HG03439 (cell line): ENCODE data around the gene HOXB7.

Experiments used
- ATAC-seq: cut with Tn5 transposase; IDR thresholded peaks from one replicate; pipeline ENCODE4 v1.9.1; 2021; ENCODE audit warnings: mild to moderate bottlenecking, moderate library complexity; ENCODE audit not compliant: unreplicated experiment

HOXB7 gene

GRCh38 chr17:48596000-48596734 is 14.7 kb downstream of the HOXB7 start:
- no peak for ATAC-seq

GRCh38 chr17:48595278-48595999 is 15.4 kb downstream of the HOXB7 start:
- ATAC-seq, result no peak

GRCh38 chr17:48594538-48595277 is 16.1 kb downstream of the HOXB7 start:
- ATAC-seq, result no peak

- no peak for ATAC-seq
Measured at GRCh38 chr17:48593840-48594537, 16.8 kb downstream of the HOXB7 start.

GRCh38 chr17:48593126-48593829 is 17.5 kb downstream of the HOXB7 start, which contains the start of gene HOXB5:
Gene HOXB5, minus strand, starts transcription at chr17:48593779. Its CDS starts 97 bp downstream, at chr17:48593682.
- no peak for ATAC-seq

- ATAC-seq, result no peak
Measured at GRCh38 chr17:48592577-48592976, 18.2 kb downstream of the HOXB7 start.

GRCh38 chr17:48592057-48592514 is 18.7 kb downstream of the HOXB7 start:
- no peak for ATAC-seq

- ATAC-seq, result no peak
Measured at GRCh38 chr17:48591255-48592056, 19.4 kb downstream of the HOXB7 start.

- no peak for ATAC-seq
Measured at GRCh38 chr17:48590607-48591161, 20.1 kb downstream of the HOXB7 start.

GRCh38 chr17:48589831-48590606 is 20.8 kb downstream of the HOXB7 start, which contains the start of gene HOXB3:
Gene HOXB3, minus strand, starts transcription at chr17:48590241. Its CDS starts 37,767 bp downstream, at chr17:48552474.
- ATAC-seq, result no peak

- ATAC-seq, result no peak
Measured at GRCh38 chr17:48589060-48589830, 21.6 kb downstream of the HOXB7 start.

- no peak for ATAC-seq
Measured at GRCh38 chr17:48588528-48588927, 22.3 kb downstream of the HOXB7 start.

GRCh38 chr17:48588074-48588415 is 22.8 kb downstream of the HOXB7 start:
- no peak for ATAC-seq

- ATAC-seq, result no peak
Measured at GRCh38 chr17:48587276-48588073, 23.3 kb downstream of the HOXB7 start.

- ATAC-seq, result no peak
Measured at GRCh38 chr17:48586355-48587258, 24.2 kb downstream of the HOXB7 start.
